ENCODE data around the gene DHX30. TPM values are rescaled to one million over a fixed set of nuclear protein-coding genes. Genes with fewer than 3 reads are reported as not detected.

The DHX30 gene
- total and polyA plus RNA-seq, 2 of the 8 experiments (the other 6 are each of a cell fraction or from before 2014, with no cell fraction given): 82.4 to 97.9 TPM

- TF ChIP-seq, protein P1, sequence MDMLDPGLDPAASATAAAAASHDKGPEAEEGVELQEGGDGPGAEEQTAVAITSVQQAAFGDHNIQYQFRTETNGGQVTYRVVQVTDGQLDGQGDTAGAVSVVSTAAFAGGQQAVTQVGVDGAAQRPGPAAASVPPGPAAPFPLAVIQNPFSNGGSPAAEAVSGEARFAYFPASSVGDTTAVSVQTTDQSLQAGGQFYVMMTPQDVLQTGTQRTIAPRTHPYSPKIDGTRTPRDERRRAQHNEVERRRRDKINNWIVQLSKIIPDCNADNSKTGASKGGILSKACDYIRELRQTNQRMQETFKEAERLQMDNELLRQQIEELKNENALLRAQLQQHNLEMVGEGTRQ (IDR thresholded peaks at IDR 0.05; ENCODE audit: low read length): no peak
- TF ChIP-seq EP300 (IDR thresholded peaks at IDR 0.05; ENCODE audit: borderline replicate concordance in 1 of 2, low read depth in 2 of 2, low read length in 2 of 2): no peak
- no peak for TF ChIP-seq HDAC2 (IDR thresholded peaks at IDR 0.05; ENCODE audit: borderline replicate concordance in 1 of 2, low read depth in 2 of 2, low read length in 2 of 2)
- no peak for TF ChIP-seq PHF8 (conservative IDR thresholded peaks at IDR 0.05; ENCODE audit: low read depth, low read length)
Observed at GRCh38 chr3:47877719-47878118, 74.8 kb downstream of the DHX30 start (continued).
